CD4-positive, alpha-beta T cell treated with Interferon gamma for 1 hour (primary cell): ENCODE results near the gene LHX3.

Experiments
- DNase-seq: peaks from one replicate; pipeline ENCODE4 v3.0.0-alpha.2; 2020

LHX3 gene

DNA sequence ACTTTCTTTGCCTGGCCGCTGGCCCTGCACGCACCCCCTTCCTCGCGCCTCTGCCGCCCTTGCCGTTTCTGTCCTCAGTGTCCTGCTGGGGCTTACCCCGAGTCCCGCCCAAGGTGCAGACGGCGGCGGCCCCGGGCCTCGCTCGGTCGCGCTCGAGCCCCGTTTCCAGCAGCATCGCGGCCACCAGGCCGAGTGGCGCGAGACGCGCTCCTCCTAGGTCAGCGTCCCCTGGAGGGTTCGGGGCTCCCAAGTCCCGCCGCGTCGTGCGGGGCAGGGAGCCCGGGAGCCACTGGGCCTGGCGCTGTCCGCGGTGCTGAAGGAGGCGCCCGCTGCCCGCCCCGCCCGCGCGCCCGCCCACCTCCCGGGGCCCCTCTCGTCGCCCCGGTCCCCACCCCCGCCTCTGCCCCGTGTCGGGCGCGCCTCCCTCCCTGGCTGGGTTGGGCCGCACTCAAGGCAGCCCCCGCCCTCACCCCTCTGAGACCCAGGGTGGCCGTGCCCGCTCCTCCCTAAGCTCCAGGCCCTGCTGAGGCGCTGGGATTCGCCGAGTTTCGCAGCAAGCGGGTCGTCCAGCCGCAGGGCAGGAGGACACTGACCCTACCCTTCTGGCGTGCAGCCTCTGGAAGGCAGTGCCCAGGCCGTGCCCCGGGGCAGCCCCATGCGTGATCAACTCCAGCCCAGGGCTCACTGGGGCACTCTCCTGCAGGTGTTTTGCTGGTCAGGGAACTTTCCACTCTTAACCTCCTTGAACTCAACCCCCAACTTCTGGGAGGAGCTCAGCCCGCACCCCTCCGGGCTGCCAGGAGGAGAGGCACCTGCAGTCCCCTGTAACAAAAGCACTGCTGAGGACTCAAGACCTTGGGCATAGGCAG lies at the start of gene LHX3:
Gene LHX3 (minus strand): TSS at position 291 of the 869 bp plus-strand sequence. CDS start 116 bp downstream, at position 175.
- no peak for DNase-seq

DNA sequence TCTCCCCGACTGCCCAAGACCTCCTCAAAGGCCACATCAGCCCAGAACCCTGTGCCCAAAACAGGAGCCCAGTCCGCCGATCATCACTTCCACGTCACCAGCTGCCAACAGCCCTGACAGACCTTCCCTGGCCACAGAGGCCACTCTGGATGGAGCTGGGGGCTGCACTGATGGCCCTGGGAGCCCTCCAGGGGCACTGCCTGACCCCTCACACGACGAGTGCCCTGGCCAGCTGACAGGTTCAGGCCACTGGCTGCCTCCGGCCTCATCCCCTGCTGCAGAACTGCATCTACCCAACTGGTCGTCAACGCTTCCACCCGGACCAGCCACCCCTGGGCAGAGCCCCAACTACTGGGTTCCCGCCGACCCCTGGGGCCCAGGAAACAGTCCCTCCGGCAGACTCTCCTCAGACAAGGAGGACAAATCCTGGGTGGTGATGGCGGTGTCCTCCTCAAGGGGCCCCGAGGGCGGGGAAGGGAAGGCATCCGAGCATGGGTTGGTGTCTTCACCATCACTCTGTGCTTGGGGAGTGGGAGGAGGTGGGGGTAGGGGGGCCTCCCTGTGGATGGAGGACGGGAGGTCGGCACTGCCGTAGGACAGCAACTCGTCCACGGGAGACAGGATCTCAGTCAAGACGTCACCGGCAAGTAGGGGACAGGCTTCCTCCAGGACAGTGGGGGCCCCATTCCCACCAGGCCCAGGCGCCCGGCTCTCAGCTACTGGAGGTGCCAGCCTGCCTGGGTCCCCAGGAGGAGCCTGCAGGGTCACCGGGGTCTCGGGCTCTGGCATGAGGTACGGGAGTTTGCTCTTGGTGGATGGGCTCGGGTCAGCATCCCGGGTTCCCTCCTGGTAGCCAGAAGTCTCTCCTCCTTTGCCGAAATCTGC lies 48.6 kb upstream of the LHX3 start:
- no peak for DNase-seq

DNA sequence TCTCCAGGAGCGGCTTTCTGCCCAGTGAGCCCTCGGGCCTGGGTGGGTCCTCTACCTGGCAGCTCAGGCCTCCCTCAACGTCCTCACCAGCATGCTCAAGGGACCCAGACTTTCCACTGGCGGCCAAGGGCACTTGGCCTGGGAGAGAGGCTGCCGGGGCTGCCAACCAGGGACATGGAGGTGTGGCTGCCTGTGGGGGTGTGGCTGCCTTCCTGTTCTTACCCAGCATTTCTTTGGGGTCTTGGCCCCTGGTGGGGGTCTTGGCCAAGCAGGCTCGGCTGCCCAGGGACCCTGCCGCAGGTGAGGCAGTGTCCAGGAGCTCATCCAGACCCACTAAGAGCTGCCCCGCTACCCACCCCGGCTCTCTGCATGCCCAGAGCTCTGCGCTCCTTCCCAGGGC lies 47.9 kb upstream of the LHX3 start:
- no peak for DNase-seq

DNA sequence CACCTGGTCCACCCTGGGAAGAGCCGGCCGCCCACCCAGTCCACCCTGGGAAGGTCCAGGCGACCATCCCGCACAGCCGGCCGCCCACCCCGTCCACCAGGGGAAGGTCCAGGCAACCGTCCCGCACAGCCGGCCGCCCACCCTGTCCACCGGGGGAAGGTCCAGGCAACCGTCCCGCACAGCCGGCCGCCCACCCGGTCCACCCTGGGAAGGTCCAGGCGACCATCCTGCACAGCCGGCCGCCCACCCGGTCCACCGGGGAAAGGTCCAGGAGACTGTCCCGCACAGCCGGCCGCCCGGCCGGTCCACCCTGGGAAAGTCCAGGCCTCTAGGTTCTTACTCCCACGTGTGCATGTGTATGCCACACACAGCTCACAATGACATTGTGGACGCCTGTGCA lies 47.4 kb upstream of the LHX3 start:
- DNase-seq, result no peak

DNA sequence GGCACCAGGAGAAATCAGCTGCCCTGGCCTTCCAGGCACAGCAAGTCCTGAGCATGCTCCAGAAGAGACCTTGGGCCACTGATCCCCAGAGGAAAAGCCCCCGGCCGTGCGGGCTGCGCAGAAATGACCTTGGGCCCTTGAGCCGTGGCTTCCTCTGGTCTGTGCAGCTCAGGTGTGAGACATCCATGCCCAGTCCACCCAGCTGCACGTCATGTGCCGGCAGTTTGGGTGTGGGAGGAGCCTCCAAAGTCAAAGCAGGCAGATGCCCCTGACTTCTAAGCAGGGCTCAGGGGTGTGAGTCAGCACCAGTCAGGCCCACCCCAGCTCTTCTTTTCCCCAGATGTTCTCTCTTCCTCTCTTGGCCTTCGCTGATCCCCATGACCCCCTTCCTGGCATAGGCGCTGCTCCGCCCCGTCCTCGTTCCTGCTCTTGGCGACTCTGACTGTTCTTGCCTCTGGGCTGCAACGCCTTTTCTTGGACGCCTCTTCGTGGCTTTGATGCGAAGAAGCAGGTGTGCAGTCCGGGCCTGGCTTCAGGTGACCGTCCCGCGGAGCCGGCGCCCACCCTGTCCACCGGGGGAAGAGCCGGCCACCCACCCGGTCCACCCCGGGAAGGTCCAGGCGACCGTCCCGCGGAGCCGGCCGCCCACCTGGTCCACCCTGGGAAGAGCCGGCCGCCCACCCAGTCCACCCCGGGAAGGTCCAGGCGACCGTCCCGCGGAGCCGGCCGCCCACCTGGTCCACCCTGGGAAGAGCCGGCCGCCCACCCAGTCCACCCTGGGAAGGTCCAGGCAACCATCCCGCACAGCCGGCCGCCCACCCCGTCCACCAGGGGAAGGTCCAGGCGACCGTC lies 46.6 kb upstream of the LHX3 start:
- DNase-seq, result no peak

DNA sequence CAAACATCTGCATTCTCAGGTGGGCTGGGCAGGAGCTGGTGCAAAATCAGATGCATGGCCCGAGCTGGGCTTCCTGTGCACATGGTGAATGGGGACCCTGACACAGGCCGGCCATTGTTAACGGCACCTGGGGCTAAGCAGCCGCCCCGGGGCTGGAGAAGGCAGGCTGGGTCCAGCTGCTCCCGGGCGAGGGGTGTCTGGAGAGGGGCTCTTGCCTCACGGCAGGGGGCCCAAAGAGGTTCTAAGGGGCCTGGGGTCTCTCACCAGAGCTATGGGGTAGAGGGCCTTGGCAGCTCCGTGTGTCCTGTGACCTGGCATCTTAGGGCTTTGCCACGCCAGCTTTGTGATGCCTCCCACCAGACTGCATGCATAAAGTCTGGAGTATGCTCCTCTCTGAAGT lies 45.7 kb upstream of the LHX3 start:
- DNase-seq, result no peak

DNA sequence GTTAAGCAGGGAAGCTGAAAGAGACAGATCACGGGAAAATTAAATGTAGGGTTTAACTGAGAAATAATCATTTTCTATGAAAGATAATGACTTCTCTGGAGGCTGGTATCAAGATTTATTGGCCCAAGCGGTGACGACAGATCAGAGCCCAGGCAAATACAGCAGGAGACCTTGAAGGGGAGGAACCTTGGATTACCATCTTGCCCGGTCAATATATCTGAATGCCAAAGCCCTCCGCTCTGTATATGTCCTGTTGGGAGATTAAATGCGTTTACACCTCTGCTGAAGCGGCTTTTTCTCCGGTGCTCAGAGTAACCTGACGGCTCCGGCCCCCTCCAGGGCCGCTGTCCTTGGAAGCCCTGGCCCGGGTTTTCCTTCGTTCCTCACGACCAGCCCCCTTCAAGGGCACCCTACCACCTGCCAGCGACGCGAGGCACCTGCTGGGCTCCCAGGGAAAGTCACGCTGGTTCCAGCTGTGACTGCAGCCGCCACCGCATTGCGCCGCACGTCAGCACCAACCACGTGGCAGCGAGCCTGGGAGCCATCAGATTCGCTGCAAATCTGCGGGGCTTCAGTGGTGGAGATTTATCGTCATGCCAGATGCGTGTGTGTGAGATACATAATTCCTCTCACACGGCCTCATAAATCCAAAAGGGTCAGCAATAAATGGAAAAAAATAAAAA lies 45.1 kb upstream of the LHX3 start:
- no peak for DNase-seq

DNA sequence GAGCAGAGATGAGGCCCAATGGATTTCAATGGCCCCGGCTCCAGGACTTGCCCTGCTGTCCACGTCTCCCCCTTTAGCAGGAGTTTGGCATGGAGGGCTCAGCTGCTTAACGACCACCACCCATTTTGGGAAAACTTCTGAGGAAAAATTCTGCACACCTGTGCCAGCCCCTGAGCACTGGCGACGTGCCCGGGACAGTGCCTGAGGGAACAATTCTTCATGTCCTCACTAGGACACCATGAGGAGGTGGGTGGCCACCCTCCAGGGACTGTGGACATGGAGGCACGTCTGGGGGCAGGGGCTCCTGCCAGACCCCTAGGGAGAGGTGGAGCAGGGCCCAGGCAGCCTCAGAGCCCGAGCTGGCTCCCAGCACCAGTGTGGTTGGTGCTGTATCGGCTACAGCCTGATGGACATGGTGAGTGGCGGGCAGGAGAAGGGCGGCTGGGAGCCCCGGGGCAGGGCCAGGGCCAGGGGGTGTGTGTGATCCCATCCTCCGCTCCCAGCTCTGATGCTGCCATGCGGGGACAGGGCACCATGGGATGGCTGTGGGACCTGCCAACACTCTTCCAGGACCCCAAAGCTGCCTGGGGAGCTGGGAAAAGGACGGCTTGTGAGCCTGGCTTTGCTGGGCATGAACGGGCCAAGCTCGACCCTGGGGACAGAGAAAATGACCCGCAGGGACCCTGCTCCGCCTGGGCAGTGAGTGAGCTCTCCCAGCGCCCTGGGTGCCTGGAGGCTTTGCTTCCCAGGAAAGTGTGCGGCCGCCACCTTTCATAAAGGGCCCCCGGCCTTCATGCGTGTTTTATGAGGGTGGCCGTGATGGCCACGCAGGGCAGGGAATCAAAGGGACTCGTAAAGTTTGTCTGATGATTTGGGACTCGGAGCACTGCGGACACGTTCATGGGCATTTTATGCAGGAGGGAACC lies 44.3 kb upstream of the LHX3 start:
- DNase-seq, result no peak

DNA sequence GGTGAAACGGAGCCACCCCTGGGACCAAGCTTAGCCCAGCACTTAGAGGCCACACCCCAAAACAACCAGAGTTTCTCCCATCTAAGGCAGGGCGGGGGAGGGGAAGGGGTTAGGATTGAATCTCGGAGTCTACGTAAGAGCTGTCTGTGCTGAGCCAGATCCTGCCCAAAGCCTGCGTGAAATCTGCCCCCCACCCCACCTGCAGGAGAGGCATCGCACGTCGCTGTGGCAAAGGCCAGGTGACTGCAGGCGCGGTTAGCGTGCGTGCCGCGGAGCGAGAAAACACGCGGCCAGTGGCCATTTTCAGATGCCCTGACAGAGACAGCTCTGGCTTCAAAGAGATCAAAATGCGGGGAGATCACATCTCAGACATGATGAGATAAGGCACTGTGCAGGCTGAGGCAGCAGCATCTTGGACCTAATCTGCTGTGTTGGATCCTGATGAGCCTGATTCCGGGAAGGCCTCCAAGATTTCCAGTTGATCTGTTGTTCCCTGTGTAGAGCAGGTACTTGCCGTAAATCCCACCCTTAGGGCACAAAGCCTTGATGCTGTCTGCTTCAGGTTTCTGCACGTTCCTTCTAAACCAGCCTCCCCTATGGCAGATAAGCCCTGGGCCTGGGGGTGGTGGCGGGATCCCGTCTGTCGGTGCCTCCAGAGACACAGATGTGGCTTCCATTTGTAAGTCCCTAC lies 43.2 kb upstream of the LHX3 start:
- no peak for DNase-seq

DNA sequence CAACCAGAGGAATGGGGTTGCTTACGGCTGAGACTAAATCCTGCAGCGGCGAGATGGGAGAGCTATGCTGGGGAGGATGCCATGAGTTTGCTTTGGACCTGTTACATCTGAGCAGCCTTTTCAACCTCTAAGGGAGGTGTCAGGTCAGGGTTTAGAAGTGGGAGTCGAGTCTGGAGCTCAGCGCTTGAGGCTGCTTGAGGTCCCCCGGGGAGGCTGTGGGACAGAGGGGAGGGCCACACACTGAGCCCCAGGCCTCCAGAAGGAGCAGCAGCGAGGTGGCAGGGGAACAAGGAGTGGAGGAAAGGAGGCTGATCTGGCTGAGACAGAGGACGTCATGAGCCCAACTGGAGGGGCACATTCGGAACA lies 42.6 kb upstream of the LHX3 start:
- no peak for DNase-seq

DNA sequence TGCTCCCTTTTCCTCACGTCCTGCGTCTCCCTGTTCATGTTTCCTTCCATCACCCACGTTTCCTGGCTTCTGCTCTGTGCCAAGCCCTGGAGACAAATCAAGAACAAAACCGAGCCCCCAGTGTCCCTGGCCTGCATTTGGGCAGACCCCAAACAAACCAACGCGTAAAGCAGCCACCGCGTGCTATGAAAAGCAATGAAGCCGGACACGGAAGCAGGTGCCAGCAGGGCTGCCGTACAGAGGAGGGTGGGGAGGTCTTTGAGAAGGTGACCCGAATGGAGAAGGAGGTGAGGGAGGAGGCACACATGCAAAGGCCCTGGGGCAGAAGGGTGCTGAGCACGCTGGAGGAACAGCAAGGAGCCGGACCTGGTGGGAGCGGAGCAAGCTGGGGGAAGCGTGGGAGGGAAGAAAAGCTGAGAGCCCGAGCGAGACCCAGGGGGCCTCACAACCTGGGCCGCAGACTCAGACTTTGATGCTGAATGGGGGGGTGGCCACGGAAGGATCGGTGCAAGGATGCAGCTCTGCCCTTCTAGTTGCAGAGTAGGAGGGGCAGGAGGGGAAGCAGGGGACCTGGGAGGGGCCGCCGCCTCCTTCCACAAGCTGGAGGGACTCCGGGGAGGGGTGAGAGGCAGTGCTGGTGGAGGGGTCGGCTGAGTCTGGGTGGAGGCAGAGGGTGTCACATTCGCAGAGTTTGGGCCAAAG lies 42.1 kb upstream of the LHX3 start:
- no peak for DNase-seq

DNA sequence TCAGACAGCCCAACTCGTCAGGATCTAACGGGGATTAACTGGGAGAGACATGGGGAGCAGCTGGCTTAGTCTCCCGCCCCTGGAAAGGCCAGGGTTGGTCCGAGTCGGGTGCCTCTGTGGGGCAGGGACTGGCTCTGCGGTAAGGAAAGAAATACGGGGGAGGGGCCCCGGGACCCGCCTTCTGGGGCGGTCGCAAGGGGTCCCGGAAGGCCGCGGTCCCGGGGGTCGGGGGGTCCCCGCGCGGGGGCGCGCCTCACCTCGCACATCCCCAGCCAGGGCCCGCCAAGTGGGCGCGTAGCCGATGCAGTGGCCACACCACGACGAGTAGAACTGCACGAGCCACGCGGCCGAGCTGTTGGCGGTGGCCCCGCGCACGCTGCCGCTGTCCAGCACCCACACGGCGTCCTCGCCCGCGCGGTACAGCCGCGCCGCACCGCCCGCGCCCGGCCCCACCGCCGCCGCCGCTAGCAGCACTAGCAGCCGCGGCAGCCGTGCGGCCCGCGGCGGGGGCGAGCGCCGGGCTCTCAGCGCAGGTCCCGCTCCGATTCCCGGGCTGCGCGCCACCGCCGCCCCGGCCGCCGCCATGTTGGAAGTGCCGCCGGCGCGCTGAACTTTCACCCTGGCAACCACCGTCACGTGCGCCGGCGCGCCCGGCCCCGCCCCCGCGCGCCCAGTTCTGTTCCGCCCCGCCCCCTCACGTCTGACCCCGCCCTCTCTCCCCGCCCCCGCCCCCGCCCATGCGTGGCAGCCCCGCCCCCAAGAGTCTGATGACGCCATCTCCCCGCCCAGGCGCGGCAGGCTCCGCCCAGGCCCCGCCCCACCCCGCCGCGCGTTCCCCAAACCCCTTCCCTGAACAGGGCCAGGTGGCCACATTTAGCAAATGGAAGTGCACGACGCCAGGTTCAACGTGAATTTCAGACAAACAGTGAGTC lies 40.6 kb upstream of the LHX3 start, which contains the start of gene QSOX2:
Gene QSOX2 (minus strand): TSS at position 594 of the 932 bp plus-strand sequence. CDS start 9 bp downstream, at position 585.
- DNase-seq, result peak; percentile 79

DNA sequence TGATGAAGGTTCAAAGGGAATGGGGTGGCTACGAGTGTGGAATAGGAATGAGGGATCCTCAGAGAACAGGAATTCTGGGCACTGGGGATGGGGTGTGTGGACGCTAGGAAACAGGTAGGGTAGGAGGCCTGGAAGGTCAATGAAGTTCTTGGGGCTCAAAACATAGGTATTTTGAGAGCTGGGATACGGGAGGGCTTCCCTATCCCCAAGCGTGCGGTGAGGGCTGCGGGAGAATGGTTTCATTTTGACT lies 40.0 kb upstream of the LHX3 start:
- DNase-seq, result no peak

DNA sequence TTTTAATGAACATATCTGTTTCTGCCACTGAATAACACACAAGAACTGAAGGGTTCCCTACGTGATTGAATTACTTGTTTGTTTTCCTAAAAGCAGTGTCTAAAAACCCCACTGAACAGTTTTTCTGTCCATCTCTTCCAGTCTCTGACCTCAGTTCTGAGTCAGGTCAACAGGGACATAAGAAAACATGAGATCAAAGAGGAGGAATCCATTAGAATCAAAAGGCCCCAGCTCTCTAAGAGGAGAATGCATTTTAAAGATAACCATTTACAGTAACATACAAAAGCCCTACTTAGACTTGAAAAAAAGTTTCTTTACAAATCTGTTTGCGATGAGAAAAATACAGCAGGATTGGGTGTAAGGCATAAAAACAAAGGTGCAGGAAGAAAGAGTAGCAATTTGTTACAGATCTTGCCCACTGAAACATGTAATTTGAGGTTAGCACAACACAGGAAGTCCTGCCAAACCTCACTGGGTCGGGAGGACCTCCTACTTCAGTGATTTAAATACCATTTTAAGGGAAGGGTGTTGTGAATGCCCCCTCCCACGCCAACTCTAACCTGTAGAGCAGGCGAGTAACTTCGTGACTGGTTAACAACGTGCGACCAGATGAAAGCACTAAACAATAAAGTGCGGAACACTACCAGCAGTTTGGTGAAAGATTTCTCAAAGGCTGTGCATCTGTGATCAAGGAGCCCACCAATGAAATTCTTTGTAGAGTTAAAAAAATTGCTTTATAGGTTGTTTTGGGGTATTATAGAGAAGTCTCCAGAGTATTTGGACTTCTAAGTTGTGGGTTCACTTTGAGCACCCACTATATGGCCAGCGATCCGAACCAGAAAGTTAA lies 39.4 kb upstream of the LHX3 start:
- peak; percentile 48 for DNase-seq

DNA sequence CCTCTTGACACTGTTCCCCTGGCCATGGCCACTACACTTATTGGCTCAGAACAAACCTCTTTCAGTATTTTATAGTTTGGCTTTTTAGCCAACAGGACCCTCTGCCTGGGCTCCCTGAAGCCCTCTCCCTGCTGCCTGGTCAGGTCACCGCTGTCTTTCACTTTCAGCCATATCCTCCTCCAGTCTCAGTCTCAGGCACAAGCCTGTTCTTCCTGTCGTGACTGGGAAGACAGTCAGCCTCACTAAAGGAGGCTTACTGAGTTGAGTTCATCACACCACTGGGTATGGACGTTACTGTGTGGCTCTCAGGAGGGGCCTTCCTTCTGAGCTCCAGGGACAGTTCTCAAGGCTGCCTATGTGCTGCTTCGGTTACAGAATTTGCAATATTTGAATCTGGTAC lies 38.7 kb upstream of the LHX3 start:
- no peak for DNase-seq

DNA sequence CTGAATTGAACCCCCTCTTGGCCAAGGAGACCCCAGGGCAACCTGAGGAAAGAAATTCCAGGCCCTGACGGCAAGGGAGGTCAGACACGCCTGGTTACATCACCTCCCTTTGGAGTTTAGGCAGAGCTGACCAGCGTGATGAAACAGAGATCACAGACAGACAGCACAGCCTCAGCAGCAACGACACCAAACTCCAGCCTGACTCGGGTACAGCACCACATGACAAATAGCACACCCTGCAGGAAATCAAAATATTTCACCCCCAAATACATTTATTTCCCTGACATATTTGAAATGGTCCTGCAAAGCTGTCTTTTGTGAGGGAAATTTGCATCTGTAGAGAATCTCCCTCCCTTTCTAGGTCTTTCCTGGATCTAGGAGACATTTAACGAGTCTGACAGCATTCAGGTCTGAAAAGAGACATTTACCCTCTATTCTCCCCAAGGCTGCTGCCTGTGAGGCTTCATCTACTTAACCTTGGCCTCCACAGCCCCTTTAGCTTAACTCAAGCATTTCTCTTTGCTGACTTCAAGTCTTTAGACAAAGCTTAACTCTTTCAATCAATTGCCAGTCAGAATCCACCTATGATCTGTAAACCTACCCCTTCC lies 38.1 kb upstream of the LHX3 start:
- DNase-seq, result no peak

DNA sequence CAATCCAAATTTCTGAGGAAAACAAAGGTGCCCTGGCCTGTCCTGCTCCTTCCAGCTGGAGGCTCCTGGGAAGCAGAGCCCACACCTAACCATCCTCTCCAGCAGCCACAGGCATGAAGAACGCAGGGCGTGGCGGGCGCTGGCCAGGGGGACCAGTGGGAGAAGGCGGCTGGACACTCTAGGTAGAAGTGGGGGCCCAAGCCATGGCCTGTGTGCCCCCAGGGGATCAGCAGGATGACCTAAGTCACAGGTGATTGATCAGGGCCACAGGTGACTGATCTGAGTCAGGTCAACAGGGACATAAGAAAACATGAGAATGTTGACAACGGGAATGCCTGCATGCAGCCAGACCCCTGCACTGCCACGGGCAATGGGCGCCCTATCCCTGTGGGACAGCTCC lies 37.3 kb upstream of the LHX3 start:
- no peak for DNase-seq

DNA sequence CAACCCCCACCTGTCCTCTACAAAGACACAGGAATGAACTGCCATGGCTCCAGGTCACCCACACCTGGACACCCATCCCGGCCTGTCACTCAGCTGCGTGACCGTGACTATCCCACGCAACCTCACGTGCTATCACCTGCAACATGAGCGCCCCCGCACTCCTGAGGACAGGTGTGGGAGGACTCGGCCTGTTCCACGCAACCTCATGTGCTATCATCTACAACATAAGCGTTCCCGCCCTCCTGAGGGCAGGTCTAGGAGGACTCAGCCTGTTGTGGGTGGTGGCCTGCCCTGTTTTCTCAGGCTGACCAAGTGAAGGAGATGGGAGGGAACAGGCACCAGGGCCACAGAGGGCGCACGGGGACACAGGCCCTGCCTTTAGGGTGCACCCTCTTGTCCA lies 36.6 kb upstream of the LHX3 start:
- no peak for DNase-seq
